Activated CD8-positive, alpha-beta memory T cell treated with anti-CD3 and anti-CD28 coated beads for 4 hours (primary cell): ENCODE results near the gene GALNT6.

Source experiments
- DNase-seq, 2 donors: peaks; one replicate each; pipeline ENCODE4 v3.0.0-alpha.2; 2020; ENCODE audit warnings: low read depth in 2 of 2

Gene GALNT6, protein sequence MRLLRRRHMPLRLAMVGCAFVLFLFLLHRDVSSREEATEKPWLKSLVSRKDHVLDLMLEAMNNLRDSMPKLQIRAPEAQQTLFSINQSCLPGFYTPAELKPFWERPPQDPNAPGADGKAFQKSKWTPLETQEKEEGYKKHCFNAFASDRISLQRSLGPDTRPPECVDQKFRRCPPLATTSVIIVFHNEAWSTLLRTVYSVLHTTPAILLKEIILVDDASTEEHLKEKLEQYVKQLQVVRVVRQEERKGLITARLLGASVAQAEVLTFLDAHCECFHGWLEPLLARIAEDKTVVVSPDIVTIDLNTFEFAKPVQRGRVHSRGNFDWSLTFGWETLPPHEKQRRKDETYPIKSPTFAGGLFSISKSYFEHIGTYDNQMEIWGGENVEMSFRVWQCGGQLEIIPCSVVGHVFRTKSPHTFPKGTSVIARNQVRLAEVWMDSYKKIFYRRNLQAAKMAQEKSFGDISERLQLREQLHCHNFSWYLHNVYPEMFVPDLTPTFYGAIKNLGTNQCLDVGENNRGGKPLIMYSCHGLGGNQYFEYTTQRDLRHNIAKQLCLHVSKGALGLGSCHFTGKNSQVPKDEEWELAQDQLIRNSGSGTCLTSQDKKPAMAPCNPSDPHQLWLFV

DNA sequence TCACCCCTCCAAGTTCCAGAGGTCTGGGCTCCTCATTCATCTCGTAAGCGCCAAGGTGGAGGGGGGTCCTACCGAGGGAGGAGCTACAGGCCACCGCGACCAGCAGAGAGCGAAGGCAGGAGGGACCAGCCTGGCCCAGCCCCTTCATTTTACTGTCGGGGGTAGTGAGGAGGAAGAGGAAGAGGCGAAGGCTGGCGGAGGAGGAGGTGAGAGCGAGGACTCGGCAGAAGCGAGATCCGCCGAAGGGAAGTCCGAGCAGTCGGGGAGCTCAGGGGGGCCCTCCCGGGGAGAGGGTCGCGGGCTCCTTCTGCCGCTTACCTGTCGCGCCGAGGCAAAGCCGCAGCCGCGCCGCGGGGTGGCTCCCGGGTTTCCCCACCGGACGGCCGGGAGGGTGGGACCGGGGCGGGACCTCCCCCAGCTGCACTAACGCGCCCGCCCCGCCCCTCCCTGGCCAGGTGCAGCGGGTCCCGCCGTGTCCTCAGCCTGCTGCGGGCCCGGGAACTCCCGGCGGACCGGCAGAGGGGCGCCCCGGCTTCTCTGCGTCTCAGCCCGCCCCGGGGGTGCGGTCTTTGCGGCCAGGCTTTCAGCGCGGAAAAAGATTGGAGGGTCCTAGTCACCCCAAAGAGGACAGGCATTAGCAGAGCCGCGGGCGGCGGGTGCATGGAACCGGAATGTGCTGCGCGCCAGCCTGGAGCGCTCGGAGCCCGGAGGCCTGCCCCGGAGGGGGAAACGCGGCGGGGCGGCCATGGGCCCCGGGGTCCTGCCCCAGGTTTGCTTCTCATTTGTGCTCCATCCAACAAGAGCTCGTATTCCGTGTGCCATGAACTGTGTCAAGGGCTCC lies at the start of gene GALNT6:
TSS of gene GALNT6 (minus strand) at position 124 of the 841 bp plus-strand sequence. CDS start 11,625 bp downstream, outside the sequence.
- DNase-seq, result peak; percentile 45 to 51

- no peak for DNase-seq
Observed at GRCh38 chr12:51439330-51439729, 48.1 kb upstream of the GALNT6 start.

GRCh38 chr12:51437431-51437830 lies 46.2 kb upstream of the GALNT6 start:
- no peak for DNase-seq

DNA sequence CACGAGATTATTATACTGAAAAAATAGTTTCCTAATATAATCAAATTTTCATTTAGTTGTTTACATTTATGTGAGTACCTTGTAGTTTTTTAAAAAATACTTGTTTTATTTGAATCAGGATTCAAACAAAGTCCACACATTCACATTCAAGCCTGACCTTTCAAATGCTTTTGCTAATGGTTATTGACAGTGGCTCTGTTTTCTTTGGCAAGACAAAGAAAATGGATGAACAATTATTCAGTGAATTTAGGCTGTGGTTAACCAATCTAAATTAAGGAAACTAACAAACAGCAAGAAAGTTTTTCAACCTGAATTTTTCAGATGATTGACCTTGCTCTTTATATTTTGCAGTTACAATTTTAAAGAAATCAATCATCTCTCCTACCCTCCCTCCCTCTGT lies 43.1 kb upstream of the GALNT6 start:
- DNase-seq, result no peak

DNA sequence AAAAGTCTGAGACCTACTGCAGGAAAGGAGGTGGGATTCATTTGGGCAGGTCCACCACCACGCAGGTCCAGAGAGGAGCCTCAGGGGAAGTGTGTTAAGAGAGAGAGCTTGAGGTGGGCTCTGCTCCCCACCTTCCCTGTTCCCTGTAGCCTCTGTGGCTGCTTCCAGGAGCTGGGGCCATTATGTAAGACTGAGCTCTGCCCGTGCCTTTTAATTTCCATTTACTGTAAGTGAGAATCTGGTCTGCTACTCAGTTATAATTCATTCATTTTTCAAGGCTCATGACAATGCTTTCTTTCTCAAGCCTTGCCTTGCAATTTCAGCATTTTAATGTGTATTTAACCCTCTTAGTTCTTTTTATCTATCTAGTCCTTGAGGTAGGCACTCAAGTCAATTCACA lies 41.7 kb upstream of the GALNT6 start:
- no peak for DNase-seq

DNA sequence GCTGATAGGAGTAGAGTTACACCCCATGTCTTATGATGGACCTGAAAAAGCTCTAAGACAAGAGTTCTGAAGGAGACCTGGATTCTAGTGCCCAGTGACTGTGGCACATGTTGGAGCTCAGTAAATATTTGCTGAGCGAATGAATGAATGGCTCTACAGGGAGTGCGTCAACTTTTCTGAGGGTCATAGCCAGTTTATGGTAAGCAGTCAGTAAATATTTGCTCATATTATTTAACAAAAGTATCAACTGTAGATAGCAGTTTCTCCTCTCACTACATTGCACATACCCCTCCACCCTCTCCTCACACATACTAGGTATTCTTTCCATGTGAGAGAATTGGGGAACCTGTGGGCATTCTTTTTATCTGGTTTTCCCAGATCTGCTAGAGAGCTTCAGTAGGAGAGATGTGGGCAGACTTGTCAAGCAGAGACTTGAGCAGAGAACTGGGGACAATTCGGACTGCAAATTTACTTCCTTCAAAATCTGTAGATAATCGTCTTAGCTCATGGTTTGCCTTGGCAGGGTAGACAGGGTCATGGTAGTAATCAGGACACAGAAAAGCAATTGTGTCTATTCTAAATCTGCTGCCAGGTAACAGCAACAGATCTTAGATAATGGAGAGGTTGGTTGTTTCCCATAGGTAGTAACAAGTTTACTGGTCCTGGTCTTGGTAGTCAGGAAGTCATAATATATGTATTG lies 39.1 kb upstream of the GALNT6 start:
- no peak for DNase-seq

DNA sequence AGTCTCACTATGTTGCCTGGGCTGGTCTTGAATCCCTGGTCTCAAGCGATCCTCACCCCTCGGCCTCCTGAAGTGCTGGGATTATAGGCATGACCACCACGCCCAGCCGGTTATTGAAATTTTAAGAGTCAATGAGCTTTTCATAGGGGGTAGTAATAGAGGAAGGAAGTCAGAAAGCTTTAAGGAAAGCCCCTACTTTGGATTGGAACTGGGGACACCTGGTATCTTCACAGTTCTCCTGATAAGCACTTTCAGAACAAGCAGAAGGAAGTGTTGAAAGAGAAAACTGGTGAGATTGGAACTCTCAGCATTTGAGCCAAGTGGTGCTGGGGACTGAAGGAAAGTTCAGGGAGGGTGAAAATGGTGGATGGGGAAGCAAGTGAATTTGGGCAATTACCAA lies 38.5 kb upstream of the GALNT6 start:
- DNase-seq, result no peak

GRCh38 chr12:51428256-51428655 lies 37.0 kb upstream of the GALNT6 start:
- no peak for DNase-seq

DNA sequence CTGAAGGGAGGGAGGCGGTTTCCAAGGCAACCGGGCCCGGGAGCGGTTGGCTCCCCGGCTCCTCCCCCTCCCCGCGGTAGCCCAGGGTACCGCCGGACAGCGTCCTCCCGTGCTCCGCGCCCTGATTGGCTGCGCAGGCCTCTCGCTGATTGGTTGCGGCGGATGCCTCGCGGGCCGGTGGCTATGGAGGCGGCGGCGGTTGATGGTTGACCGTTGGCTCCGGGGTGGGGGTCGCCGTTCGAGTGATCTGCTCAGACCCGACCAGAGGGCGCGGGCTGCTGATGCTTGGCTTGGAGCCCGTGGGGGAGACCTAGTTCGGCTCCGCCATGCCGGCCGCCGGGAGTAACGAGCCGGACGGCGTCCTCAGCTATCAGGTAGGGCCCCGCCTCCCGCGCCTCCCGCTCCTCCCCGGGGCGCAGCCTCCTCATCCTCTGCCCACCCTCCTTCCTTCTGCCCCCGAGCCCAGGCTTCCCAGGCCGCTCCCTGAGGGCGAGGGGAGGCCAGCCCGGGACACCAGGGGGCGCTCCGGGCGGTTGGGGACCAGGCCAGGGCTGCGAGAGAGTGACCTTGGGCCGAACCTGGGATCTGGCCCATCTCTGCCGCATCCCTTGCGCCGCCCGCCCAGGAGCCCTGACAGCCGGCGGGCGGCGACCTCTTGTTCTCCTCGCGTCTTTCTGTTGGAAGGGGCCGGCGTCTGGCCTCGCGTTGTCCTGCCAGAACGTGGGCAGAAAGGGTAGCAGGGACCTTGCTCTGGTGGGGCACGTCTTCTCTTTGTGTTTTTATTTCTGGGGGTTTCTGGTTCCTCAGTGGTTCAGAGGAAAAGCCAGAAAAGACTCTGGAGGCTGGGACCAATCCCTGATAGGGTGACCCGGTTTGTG lies 33.7 kb upstream of the GALNT6 start, which contains the start of gene SLC4A8:
TSS of gene SLC4A8 (plus strand) at position 170 of the 878 bp plus-strand sequence. CDS start at position 327, 157 bp downstream.
- DNase-seq, result peak; percentile 52 to 56

DNA sequence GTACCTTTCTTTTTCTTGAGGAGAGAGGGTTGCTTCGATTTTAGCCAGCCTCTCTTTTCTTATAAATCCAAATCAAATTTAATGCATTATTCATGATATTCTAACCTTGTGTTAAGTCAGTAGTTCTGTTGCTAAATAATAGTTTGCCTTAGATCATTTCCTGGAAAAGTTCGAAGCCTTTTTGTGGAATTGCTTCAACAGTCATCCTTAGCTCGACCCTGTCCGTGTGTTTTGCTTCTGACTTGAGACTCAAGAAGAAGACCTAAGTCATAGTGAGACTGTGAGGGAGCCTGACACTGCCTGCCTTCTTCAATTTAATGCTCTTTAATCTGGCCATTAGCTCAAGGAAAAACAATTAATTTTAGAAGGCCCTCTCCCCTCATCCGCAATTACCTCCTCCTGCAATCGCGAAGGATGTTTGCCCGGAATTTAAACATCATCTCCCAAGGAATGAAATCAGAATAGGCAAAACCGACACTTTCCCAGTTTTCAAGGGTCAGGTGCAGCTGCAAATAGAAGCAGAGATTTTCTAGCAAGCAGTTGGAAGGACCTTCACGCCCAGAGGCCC lies 33.0 kb upstream of the GALNT6 start:
- DNase-seq, result no peak

GRCh38 chr12:51421266-51421884 lies 30.2 kb upstream of the GALNT6 start:
- DNase-seq, result peak in 1 of 2 donors; percentile 5

GRCh38 chr12:51419425-51420193 lies 28.4 kb upstream of the GALNT6 start:
- no peak for DNase-seq

DNA sequence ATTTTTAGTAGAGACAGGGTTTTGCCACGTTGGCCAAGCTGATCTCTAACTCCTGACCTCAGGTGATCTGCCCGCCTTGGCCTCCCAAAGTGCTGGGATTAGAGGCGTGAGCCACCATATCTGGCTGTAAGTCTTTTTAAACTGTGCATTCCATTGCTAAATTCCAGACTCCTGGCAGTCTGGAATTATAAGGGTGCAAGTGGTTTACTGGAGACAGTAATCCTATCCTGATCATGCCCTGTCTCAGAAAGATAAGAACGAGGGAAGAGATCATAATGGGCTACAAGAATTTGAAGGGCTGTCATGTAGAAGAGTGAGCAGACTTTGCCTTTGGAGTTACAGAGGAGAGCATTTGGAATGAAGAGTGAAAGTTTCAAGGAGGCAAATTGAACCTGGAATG lies 26.6 kb upstream of the GALNT6 start:
- no peak for DNase-seq

- DNase-seq, result no peak
Observed at GRCh38 chr12:51415931-51416330, 24.7 kb upstream of the GALNT6 start.

- no peak for DNase-seq
Observed at GRCh38 chr12:51413791-51414190, 22.6 kb upstream of the GALNT6 start.

GRCh38 chr12:51413149-51413548 lies 21.9 kb upstream of the GALNT6 start:
- no peak for DNase-seq

- DNase-seq, result no peak
Observed at GRCh38 chr12:51409846-51410245, 18.6 kb upstream of the GALNT6 start.

DNA sequence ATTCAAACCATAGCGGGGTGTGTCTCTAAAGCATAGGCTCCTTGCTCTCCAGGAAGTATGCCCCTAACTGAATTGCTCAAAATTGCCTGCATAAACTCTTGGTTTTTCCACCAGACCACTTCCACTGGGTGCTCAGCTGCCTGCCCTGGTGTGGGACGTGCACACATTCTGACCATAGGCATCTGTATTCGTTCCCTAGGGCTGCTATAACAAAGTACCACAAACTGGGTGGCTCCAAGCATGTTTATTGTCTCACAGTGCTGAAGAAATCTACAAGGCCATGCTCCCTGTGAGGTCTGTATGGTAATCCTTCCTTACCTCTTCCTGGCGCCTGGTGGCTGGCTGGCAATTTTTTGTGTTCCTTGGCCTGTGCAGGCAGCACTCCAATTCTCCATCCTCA lies 16.4 kb upstream of the GALNT6 start:
- no peak for DNase-seq

DNA sequence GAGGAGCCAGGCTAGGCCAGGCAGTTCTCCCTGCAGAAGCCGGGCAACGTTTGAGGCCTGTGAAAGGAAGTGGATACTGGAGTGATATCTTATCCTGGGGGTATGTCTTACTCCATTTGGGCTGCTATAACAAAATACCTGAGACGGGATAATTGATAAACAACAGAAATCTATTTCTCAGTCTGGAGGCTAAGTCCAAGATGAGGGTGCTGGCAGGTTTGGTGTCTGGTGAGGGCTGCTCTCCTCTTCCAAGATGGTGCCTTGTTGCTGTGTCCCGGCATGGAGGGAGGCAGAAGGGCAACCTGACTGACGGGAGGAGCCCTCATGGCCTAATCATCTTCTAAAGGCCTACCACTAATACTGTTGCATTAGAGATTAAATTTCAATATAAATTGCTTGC lies 15.7 kb upstream of the GALNT6 start:
- no peak for DNase-seq
